NB4 (cell line): ENCODE results near the gene CNPY1.

Experiments used
- CTCF ChIP-seq: IDR thresholded peaks from one replicate; pipeline ENCODE4 v1.5.1; 2012; ENCODE audit warnings: low read depth, low read length
- MAX ChIP-seq: IDR thresholded peaks from 2 replicates; pipeline ENCODE4 v1.6.1; 2011; ENCODE audit warnings: low read depth, low read length
- POLR2A ChIP-seq: IDR thresholded peaks from 2 replicates; pipeline ENCODE4 v1.6.1; 2011; ENCODE audit warnings: mild to moderate bottlenecking; ENCODE audit not compliant: insufficient read length; ENCODE audit errors: extremely low read depth

GRCh38 chr7:155483245-155483644 lies 63.1 kb downstream of the CNPY1 start:
- TF ChIP-seq CTCF (no peak), MAX (no peak; the same call in 1 of the 2 replicates), POLR2A (no peak)
